Brain pericyte (primary cell): ENCODE measurements around the gene METTL1.
A peak's percentile ranks its signal among the peaks of the same experiment; 100 is the strongest.
"Not testable (repeated sequence)": the region's sequence is repeated elsewhere in the genome, so short reads cannot be mapped to it uniquely, and the experiment has no call there.

Experiments
- DNase-seq: peaks from one replicate; pipeline ENCODE4 v3.0.0-alpha.2; 2012; ENCODE audit warnings: low read depth, low spot score

Gene METTL1

DNA sequence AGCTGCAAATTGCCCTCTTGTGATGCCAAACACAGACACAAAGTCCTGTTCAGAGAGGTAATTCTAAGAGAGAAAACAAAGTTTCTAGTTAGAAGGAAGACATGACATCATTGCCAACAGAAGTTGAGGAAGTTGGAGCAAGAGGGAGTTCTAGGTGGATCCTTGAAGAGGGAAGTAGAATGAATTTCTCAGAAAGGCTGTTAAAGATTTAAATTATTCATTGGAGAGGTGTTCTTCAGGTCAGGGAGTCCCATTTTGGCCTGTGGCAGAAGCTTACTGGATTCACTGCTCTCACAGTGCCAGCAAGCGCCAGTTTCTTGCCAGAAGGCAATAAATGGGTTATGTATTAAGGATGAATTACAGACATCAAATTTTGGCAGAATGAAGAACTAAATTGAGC lies 26.0 kb upstream of the METTL1 start:
- no peak for DNase-seq

DNA sequence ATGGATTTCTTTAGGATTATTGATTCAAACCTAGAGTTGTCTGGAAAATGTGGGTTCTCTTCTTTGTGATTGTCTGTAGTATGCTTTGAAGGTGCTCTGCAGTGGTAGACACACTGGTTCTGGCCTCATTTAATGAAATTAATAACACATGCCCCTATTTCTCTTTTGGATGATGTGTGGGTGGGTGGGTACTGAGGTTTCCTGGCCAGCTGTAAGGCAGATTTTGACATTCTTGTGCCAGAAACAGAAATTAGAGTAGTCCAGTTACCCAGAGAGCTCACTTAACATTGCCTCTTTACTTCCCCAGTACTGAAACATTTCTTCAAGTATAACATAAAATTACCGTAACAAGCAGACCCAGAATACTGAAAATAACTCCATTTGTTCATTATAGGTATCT lies 25.1 kb upstream of the METTL1 start:
- DNase-seq: no peak

DNA sequence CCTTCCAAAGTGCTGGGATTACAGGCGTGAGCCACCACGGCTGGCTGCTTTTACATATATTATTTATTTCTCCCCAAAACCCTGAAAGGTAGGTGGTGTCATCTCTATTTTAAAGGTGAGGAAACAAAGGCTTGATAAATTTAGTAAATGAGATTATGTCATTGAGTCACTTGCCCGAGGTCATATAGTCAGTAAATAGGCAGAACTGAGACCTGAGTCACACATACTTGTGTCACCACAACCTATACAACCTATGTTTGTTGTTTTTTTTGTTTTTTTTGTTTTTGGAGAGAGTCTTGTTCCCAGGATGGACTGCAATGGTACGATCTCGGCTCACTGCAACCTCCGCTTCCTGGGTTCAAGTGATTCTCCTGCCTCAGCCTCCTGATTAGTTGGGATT lies 23.4 kb upstream of the METTL1 start:
- no peak for DNase-seq

DNA sequence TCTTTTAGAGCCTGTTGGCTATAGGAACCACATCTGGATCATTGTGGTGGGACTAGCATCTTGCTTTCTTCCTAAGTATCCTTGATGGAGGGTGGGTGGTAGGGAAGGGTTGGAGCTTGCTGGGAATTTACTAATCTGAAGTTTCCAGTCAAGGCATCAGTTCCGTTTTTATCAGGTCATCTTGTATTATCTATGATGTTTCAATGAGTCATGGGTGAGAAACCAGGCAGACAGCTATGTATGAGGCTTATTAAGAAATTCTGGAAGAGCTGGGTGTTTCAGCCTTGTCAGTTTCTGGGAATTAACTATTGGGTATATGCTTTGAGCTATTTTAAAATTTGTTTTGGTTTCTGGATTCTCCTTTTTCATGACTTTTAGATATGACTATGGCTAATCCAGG lies 22.0 kb upstream of the METTL1 start:
- DNase-seq: no peak

DNA sequence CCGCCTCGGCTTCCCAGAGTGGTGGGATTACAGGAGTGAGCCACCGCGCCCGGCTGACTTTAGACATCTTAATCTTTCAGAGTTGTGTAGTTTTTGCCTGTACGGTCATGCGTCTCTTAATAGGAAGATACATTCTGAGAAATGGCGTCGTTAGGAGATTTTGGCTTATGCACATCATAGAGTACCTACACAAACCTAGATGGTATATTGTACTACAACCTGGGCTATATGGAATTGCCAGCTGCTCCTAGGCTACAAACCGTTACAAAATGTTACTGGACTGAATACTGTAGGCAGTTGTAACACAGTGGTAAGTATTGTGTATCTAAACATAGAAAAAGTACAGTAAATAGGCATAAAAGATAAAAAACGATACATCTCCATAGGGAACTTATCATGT lies 12.0 kb upstream of the METTL1 start:
- DNase-seq: no peak

DNA sequence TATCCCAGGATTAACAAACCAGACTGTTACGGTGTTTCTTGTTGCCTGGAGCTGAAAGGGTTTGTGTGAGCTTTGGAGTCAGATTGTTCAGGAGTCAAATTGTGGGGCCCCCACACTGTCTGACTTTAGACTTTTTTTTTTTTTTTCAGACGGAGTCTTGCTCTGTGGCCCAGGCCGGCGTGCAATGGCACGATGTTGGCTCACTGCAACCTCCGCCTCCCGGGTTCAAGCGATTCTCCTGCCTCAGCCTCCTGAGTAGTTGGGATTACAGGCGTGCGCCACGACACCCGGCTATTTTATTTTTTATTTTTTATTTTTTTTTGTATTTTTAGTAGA lies 11.5 kb upstream of the METTL1 start:
- DNase-seq: no peak

DNA sequence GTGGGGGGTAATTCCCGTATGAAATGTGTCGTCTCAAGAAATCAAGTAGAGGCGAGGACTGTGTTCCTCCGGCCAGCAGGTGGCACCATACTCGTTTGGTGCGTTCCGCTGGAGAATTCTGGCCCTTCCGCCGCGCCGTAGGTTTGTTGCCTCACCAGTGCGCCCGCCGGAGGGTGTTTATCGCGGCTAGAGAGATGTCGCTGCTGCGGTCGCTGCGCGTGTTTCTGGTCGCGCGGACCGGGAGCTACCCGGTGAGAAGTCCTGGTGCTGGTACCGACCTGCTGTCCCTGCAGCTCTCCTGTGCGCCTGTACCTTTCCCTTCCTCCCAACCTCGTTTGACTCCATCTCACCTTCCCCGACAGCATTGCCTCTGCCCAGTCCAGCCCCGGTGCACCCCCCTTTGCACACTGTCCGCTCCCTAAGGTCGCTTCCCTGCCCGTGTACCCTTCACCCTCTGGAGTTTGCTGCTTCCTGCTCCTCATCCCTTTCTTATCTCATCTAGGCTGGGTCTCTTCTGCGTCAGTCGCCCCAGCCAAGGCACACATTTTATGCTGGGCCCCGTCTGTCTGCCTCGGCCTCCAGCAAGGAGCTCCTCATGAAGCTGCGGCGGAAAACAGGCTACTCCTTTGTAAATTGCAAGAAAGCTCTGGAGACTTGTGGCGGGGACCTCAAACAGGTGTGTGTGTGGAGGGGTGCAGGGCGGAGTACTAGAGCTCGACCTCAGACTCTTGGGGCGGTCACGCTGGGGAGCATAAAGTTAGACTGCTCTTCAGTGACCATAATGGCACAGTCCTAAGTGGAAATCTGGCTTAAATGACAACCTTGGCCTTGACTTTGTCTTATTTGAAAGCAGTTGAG lies 10.9 kb upstream of the METTL1 start, which contains the start of gene TSFM:
Gene TSFM (plus strand): TSS at position 180 of the 858 bp plus-strand sequence. CDS start 15 bp downstream, at position 195.
- peak; percentile 57 for DNase-seq

DNA sequence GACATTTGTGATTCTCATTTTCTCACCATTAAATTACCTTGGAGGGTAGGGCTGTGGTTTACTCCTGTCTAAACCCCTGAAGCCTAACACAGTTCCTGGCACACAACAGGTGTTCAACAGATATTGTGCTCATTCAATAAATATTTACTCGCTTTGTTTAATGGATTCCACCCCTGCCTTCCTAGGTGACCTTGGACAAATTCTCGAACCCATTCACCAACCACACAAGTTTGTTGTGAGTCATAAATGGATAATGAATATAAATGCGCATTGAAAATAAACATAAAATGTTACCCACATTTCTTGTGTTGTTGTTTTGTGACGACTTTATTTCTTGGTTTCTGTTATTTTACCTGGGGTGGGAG lies 10.3 kb upstream of the METTL1 start:
- DNase-seq: no peak

DNA sequence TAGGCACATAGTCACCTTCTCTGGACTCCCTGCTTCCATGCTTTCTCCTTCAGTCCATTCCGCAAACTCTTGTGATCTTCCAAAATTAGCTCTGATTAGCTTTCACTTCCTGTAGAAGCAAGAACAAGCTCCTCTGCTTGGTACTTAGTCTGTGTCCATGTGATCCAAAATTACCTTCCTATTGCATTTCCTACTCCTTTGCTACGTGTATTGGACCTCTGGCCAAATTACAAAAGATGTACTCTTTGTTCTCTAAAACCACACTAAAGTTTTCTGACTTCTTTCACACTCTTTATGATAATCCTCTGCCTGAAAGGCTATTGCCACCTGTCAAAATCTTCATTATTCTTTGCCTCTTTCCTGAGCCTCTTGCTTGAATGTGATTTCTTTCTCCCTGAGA lies 9.9 kb upstream of the METTL1 start:
- no peak for DNase-seq

DNA sequence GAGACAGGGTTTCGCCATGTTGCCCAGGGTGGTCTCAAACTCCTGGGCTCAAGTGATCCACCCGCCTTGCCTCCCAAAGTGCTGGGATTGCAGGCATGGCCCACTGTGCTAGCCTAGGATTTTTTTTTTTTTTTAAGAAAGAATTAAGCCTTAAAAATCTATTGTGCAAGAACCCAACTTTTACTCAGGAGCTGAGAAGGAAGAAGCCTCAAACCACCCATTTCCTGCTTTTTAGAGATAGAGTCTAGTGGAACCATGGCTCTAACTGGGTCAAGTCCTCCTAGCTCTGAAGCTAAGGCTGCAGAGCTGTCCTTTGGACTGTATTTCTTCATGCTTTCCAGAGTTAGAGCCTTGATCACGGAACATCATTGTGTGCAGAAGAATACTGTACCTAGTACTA lies 9.3 kb upstream of the METTL1 start:
- DNase-seq: no peak

DNA sequence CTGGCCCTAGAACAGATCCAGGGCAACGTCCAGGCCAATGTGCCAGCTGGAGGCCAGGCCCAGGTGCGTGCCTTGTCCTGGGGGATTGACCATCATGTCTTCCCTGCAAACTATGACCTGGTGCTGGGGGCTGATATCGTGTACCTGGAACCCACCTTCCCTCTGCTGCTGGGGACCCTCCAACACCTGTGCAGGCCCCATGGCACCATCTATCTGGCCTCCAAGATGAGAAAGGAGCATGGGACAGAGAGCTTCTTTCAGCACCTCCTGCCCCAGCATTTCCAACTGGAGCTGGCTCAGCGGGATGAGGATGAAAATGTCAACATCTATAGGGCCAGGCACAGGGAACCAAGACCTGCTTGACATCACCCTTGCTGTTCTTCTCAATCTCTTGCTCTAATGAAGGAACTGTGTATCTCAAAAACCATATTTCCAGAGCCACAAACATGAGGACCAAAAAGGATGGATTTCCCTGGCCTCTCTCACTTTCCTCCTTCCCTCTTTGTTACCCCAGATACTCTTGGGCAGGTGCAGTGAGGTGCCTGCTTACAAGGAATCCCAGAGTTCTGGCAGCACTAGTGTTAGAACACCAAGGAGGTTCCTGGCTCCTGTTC lies 8.5 kb upstream of the METTL1 start:
- DNase-seq: no peak

DNA sequence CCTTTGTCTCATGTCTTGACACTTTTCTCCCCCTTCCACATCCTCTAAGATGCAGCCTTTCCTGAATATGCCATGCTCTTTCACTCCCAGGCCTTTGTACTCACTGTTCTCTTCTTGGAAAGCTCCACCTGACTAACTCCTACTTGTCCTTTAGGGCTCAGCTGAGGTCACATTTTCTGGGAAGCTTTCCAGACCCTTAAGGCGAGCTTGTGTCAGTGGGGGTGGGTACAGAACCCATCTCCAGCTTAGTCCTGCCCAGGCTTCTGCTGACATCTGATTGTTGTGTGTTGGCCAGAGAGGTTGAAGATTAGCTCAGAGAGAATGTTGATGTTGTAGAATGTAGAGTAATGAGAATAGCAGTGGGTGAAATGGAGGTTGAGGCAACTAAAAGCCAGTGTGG lies 7.8 kb upstream of the METTL1 start:
- DNase-seq: no peak

DNA sequence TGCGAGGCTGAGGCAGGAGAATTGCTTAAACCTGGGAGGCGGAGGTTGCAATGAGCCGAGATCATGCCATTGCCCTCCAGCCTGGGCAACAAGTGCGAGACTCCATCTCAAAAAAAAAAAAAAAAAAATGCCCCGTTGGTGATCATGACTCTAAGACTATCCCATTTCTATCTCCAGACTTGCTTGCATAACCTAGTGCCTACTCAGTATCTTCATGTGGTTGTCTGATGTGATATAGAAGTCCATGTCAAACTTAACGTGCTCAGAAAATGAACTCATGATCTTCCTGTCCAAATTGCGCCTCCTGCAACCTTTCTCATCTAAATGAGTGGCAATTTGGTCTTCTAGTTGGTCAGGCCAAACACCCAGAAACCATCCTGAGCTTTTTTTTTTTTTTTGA lies 6.0 kb upstream of the METTL1 start:
- DNase-seq: no peak

DNA sequence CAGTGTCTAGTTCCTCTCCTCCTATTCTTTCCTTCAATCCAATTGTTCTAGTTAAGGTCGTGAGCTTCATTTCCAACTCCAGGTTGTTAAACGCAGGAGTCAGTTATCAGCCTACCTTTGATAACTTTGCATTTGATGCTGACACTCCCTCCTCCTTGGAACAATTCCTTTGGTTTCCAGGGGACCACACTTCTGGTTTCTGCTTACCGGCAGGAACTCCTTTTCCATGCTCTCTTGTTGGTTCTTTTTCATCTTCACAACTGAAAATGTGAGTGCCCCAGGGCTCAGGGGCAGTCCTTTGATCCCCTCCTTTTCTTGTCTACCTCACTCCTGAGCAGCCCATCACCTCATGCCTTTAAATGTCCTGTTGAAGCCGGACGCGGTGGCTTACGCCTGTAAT lies 5.5 kb upstream of the METTL1 start:
- DNase-seq: no peak

DNA sequence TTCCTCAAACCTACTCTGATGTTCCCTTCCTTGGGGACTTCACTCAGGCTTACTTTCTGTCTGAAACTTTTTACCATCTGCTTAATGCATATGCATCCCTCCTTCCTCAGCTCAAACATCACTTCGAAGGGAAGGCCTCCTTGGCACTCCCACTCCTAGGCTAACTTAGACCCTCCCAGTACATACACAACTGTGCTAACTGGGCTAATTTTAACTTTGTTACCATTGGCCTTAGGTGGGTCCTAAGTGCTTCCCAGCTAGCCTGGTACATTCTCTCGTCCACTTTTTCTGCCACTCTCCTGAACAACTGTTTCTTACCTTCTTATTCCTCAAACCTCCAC lies 4.3 kb upstream of the METTL1 start:
- DNase-seq: no peak

DNA sequence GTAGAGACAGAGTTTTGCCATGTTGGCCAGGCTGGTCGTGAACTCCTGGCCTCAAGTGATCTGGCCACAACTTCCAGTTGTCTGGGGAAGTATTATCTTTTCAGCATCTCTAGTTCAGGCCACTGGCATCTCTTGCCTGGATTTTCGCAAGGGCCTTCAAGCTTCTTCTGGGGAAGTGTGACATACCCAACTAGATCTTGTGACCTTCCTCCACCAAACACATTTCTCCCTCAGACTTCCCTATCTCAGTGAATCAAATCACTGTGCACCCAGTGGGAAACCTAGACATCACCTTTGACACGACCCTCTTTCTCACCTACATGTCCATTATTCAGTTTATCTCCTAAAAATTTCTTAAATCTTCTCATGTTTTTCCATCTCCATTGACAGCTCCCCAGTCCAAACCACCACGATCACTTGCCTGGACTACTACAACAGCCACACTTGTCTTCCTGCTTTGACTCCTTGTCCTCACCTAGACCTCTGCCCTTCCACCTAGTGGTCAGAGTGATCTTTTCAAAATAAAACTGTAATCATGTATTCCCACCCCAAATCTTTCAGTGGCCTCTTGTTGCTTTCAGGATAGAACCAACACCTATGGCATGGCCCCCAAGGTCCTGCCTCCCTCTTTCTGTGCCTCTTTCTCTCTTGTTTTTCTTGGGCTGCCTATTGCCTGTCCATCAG lies 3.8 kb upstream of the METTL1 start:
- no peak for DNase-seq

DNA sequence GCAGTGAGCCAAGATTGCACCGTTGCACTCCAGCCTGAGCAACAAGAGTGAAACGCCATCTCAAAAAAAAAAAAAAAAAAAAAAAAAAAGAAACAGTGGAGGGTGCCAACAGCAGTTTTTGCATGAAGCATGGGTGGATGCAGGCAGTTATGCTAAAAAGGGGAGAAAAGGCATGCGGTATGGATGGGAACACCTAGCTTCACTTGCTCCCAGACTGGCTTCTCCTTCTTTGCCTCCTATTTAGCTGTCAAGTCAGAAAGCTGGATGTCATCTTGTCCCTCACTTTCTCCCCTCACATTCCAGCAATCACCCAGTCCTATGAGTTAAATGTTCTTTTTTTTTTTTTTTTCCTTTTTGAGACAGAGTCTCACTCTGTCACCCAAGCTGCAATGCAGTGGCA lies 3.1 kb upstream of the METTL1 start:
- no peak for DNase-seq

DNA sequence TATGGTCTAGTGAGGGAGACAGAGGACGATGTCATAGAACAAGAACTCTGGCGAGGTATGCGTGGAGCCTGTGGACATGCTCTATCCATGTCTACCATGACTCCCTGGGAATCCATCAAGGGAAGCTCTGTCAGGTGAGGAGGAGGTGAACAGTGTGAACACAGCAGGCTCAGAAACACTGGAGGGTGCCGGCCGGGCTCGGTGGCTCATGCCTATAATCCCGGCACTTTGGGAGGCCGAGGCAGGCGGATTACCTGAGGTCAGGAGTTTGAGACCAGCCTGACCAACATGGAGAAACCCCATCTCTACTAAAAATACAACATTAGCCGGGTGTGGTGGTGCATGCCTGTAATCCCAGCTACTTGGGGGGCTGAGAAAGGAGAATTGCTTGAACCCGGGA lies 2.7 kb upstream of the METTL1 start:
- not testable (repeated sequence) for DNase-seq

DNA sequence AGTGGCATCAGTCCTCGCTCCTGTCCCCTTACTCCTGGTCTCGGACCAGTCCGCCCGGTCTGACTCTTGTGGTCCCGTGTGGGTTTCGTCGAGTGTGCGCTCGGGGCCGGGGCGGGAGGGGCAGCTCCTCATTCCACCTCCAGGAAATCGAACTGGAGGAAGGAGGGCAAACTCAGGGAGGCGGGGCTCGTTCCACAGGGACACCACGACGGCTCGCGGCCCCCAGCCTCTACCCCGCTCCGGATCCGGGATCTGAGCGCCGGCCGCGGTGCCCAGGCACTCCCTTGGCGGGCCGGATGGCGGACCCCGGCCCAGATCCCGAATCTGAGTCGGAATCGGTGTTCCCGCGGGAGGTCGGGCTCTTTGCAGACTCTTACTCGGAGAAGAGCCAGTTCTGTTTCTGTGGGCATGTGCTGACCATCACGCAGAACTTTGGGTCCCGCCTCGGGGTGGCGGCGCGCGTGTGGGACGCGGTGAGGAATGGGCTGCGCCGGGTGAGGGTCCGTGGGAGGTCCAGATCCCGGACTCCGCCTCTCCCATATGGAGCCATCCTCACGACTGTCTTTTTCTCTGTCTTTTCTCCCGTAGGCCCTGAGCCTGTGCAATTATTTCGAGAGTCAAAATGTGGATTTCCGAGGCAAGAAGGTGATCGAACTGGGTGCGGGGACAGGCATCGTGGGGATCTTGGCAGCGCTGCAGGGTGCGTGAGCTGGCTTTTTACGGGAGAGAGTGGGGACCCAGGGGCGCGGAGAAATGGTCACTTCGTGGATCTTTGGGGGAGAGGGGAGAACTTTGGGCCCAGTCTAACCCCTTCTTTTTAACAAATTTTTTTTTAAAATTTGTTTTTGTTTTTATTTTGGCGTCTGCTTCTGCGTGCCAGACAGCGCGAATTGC lies 771 bp upstream of the METTL1 start, which contains the start of gene EEF1AKMT3:
Gene EEF1AKMT3 (plus strand): TSS at position 186 of the 894 bp plus-strand sequence. CDS start 111 bp downstream, at position 297.
- DNase-seq: peak; percentile 21

DNA sequence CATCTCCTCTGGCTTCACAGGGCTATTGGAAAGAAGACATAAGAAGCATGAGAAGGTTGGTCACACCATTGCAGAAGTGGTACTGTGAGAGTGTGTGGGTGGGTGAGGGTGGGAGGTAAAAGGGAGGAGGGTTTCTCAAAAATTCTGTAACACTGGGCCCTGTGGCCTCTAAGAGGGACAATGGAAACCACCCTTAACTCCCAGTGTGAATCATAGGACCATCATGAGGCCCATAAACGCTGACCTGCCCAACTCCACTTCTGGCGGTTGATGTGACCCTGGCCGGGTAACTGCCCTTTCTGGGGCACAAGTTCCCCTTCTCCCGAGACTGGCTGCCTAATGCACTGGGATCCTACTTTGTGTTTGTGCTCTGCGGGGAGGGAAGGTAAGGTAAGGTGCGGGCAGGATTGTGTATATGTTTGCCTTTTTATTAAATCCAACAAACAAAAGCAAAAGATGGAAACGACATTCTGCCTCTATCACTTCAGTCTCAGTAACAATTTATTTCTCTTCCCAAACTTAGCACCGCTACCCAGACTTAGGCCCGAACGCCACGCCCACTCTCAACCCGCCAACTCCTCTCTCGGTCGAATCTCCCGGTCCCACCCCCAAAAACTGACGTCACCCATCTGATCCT lies 551 bp downstream of the METTL1 start:
- no peak for DNase-seq

DNA sequence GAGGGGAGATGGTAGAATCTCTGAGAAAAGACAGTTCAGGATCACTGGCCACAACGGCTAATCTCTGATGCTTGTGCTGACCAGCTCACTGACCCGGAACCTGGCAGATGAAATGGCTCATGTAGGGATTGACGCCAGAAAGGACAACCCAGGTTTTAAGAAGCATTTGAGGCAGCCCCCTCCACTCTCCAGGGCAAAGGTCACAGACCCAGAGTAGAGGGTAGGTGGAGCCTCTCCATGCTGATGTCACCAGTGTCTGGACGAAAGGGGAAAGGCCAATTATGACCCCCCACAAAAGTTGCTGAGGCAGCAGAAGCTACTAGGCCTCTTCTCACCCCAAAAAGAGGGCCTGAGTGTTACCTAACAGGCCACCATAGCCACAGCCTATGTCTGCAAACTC lies 1.2 kb downstream of the METTL1 start:
- no peak for DNase-seq
